OCI-LY7 (cell line): ENCODE data around the gene HDAC4.

Experiments
- CTCF ChIP-seq: fragments of 200-600 bp; sonication (generic); conservative IDR thresholded peaks from 2 replicates; pipeline ENCODE4 v1.5.1; 2014; ENCODE audit warnings: mild to moderate bottlenecking, antibody characterized with exemption, low read length, moderate library complexity, mixed read lengths
- EZH2phosphoT487 ChIP-seq: fragments of 200-600 bp; sonication (generic); IDR thresholded peaks from 2 replicates; pipeline ENCODE4 v1.6.1; 2018; ENCODE audit warnings: low read depth, borderline replicate concordance, mild to moderate bottlenecking, mixed run types, antibody characterized with exemption, low read length, moderate library complexity, mixed read lengths

DNA sequence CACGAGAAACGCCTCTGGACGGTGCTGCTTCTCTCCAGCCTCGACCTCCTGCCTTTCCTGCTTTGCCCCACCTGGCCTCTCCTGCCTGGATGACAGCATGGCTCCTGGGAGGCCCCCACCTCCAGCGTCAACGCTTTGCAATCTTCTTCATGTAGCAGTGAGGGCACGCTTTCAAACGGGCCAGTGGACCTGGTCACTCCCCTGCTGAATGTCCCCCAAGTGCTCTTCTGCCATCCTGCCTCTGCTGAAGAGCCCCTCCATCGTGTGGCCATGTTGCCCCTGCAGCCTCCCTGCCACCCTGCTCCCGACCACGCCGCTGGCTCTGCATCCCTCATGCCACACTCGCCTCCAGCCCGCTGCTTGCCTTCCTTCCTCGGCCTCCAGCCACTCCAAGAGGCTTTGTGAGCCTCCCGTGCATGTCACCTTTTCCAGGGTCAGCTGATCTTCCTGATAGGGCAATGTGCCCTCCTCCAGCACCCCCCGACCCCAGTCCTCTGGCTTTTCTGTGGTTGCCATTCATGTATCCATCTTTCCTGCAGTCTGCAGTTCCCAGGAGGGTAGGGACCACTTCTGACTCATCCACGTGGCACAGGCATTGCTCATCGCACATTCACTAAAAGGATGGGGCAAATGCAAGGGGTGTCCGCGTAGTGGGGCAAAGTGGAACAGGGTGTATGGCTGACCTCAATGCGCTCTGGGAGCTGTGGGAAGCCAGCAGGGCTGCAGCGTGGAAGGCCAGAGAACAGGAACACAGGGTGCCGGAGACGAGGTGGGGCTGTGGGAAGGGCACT is 284.2 kb downstream of the HDAC4 start:
- TF ChIP-seq CTCF: no peak
- TF ChIP-seq EZH2phosphoT487: no peak
